Activated CD4-positive, CD25-positive, alpha-beta regulatory T cell treated with anti-CD3 and anti-CD28 coated beads, Interleukin-2, amount 50 U/mL, for 24 hours (primary cell): ENCODE measurements around the gene IGLL5.
"Not testable (repeated sequence)": the region's sequence is repeated elsewhere in the genome, so short reads cannot be mapped to it uniquely, and the experiment has no call there.

Experiments
- ATAC-seq, 2 donors: fragments of 150-1000 bp; cut with Tn5 transposase; one replicate each; pipeline ENCODE4 v1.10.0; 2021; ENCODE audit warnings: mild to moderate bottlenecking in 1 of 2, moderate library complexity in 1 of 2

Gene IGLL5

DNA sequence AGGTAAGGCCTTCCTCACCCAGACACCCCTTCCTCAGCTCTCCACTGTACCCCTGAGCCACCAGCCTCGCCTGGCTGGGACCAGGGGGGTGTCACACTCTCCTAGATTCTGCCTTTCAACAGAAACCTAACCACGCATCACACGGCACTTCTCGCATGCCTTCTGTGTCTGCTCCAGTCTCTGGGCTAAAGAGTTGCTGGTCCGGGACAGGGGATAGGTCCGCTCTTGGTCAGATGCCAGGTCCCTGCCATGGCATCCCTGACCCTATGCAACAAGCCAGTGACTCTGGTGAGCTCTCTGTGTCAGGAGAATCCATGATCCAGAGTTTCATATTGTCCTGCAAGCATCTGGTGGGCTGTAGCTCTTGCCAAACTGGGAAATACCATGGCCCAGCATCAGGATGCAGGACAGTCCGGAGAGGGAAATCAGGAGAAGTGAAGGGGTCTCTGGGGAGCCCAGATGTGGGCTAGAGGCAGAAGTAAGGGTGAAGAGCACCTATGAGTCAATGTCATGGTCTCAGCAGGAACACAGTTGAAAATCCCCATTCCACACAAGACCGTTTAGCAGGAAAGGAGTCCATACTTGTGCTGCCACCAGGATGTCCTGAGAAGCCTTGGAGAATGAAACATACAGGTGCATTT, 14.1 kb downstream of the IGLL5 start:
- ATAC-seq, result no peak

- ATAC-seq, result no peak
Measured at GRCh38 chr22:22902247-22903001, 14.8 kb downstream of the IGLL5 start.

DNA sequence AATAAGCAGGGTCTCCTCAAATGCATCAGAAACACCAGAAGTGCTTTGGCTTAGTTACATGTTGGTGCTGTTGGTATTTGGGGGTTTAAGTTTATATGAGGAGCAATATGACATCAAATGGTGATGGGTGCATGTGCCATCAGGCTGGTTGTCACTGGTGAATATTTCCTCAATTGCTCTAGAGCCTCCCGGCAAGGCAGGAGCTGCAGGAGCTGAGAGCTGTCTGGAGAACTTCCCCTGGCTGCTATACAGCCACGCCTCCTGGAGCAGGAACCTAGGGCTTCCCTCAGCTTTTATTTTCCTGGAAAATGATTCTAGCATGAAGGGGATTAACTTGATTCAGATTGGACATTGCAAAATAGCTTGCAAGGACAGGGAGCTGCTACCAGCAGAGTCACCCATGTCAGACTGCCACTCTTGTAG, 15.8 kb downstream of the IGLL5 start:
- ATAC-seq, result no peak

GRCh38 chr22:22903781-22904192, 16.2 kb downstream of the IGLL5 start:
- ATAC-seq, result not testable (repeated sequence)

DNA sequence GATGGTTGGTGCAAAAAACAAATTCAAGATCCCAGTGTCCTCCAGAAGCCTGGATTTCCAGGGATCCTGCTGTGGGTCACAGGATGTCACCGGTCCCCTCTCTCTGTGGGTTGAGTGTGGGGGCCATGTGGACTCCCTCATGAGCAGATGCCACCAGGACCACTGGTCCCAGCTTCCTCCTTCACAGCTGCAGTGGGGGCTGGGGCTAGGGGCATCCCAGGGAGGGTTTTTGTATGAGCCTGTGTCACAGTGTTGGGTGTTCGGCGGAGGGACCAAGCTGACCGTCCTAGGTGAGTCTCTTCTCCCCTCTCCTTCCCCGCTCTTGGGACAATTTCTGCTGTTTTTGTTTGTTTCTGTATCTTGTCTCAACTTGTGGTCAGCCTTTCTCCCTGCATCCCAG, 17.1 kb downstream of the IGLL5 start:
- not testable (repeated sequence) for ATAC-seq

DNA sequence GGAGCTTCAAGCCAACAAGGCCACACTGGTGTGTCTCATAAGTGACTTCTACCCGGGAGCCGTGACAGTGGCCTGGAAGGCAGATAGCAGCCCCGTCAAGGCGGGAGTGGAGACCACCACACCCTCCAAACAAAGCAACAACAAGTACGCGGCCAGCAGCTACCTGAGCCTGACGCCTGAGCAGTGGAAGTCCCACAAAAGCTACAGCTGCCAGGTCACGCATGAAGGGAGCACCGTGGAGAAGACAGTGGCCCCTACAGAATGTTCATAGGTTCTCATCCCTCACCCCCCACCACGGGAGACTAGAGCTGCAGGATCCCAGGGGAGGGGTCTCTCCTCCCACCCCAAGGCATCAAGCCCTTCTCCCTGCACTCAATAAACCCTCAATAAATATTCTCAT, 18.8 kb downstream of the IGLL5 start:
- not testable (repeated sequence) for ATAC-seq

GRCh38 chr22:22906907-22907550, 19.4 kb downstream of the IGLL5 start:
- no peak for ATAC-seq

DNA sequence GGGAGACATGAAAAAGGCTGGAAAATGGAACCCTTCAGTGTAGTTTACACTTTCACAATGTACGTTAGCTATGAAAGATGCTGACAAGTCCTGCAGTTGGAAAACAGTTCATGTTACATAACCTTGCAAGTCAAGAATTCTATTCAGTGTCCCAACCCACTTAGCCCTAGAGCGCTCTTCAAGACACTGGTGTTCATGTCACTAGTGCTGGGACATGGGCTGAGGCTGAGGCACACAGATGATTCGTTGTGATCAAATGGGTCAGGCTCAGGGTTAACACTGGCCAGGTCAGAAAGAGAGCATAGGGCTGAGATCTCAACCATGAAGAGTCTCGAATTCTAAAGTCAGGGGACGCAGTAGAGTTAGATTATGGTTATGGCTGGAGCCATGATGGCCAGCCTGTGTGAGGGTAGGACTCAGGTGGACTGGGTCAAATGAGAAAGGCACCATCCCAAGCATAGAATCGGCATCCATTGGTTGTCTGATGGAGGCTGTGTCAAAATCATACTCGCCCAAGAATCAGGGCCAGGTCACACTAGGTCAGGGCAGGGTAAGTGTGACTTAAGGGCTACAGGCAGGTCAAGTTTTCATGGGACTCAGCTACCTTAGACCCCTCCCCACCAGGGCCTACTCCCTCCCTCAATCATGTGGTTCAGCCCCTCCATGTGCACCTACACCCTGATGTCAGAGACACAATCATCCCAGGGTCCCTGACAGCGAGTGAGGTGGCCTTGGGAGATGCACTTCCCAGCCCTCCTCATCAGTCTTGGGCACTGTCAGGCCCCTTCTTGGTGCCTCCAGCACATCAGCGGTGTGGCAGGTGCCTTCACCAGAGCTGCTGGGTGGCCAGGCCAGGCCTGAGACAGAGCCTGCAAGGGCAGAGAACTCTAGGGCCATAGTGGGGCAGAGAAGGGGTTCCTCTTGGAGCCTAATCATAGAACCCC, 20.2 kb downstream of the IGLL5 start:
- no peak for ATAC-seq

DNA sequence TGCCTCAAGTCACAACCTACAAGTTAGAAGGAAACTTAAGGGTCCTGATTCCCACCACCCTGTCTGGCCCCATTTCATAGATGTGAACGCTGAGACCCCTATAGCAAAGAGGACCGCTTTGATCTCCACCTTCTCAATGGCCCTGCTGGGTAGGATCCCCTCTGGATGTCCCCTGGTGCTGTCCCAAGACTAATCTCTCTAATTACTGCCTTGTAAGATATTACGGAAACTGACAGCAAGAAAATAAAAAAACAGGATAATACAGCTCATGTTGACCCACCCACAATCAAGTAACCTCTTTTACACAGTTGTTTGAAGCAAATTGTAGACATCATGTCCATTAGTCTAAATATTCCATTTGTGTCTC, 20.9 kb downstream of the IGLL5 start:
- ATAC-seq, result no peak

DNA sequence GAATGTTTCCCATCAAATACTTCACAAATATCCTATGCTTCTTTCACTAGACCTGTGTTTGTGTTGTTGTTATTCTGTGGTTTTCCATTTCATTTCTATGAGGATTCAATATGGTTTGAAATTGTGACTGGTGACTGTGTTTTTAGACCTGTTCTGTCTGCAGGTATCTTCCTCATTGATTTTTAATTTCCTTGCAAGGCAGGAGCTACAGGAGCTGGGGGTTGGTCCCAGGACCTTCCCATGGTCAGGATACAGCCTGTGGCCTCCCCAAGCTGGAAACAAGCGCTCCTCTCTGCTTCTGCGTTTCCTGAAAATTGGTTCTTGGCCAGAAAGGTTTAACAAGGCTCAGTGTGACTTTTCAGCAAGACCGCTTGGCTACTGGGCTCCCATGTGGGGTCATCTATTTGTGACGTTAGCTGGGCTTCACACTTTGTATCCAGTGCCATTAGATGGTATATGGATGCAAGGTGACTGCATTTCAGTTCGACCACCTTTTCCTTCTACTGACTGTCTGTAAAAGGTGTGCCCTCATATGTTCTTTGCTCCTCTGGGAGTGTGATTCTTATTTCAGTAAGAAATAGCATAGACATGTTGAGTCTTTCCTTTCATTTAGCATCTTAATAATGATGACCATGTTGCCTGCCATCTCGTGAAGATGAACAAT, 21.5 kb downstream of the IGLL5 start:
- no peak for ATAC-seq

DNA sequence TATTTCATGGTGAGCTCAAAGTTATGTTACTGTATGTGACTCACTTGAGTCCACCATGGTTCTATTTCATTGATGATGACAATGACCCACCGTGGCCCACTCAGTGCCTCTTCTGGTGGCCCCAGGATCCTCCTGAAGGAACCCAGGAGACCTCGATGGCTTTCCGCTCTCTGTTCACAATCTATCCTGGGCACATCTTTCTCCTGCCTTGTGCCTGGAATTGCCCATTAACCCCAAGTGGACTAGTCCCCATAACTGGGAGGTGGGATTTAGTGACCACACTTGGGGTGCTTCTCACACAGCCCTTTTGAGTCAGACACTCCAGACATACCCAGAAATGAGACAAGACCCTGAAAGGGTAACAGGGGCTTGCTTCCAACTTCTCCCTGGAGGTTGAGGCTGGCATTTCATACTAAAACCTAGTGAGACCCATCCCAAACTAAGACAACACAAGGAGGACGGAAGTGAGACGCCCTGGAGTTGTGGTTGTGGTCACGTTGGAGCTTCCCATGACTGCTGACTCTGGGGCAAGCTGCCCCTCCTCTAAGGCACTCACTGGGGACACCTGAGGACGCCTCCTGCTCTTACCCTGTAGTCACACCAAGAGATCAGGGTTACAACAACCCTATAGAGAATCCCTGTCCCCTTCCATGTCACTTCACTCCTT, 22.1 kb downstream of the IGLL5 start:
- no peak for ATAC-seq

DNA sequence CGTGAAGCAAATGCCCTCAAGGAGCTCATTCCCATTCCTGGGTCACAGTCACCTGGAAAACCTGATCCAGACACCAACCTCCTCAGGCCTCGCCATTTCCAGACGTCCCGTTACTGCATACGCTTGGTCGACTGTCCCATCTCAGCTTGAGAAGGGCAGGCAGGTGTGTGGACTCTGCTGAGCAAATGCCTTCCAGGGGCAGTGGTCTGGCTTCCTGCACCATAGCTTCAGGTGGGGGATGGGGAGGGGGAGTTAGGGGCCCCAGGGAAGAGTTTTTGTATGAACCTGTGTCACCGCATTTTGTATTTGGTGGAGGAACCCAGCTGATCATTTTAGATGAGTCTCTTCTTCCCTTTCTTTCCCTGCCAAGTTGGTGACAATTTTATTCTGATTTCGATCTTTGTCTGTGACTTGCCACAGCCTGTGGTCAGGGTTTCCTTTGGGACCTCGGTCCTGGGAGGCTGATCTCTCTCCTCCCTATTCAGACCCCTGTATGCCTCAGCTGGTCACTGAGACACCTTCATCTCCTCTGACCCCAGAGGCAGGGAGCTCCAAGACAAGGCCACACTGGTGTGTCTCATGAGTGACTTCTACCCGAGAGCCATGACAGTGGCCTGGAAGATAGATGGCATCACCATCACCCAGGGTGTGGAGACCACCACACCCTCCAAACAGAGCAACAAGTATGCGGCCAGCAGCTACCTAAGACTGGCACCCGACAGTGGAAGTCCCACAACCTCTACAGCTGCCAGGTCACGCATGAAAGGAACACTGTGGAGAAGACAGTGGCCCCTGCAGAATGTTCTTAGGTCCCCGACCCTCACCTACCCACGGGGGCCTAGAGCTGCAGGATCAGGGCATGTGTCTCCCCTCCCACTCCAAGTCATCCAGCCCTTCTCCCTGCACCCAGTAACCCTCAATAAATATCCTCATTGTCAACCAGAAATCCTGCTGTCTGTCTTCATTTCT, 22.9 kb downstream of the IGLL5 start:
- ATAC-seq, result no peak

- ATAC-seq, result no peak
Measured at GRCh38 chr22:22911327-22912134, 23.9 kb downstream of the IGLL5 start.

GRCh38 chr22:22912135-22912987, 24.7 kb downstream of the IGLL5 start:
- no peak for ATAC-seq

DNA sequence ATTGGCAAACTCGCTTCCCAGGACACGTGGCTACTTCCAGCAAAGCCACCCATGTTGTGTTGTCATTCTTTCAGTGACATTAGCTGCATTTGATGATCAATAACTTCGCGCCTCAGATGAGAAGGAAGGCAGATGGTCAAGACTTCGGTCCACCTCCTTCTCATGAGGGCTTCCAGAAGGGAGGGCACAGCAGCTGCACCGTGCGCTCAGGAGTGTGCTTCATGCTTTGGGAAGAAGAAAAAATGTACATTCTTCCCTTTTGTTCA, 25.3 kb downstream of the IGLL5 start:
- ATAC-seq, result no peak

GRCh38 chr22:22913989-22914388, 26.4 kb downstream of the IGLL5 start:
- no peak for ATAC-seq

- ATAC-seq, result no peak
Measured at GRCh38 chr22:22914726-22915669, 27.4 kb downstream of the IGLL5 start.

- no peak for ATAC-seq
Measured at GRCh38 chr22:22915670-22916035, 28.0 kb downstream of the IGLL5 start.
